Measurements from ENCODE around the gene TRAPPC14. TPM values are rescaled to one million over a fixed set of nuclear protein-coding genes. Genes with fewer than 3 reads are reported as not detected.

Gene TRAPPC14
- total RNA-seq, 3 donors from 2014 or later (not counting 1 experiment from before 2014, with no cell fraction given), result 55.1 to 59.2 (median 56.5) TPM

DNA sequence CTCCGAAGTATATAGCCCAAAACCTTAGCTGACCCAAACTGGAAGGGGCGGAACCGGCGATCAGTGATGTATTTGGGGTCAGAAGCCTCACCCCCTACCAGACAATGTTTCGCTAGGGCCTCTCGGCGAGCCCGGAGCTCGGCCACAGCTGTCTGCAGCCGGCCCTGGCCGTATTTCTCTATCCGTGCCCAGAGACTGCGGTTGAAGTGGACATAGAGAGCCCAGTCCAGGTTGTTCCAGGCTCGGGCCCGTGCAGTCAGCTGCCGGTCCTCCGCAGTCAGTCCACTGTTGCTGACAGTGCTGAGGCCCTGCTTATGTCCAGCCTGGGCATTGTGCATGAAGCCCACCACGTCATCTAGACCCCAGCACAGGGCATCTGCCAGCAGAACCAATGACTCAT, 1.5 kb upstream of the TRAPPC14 start:
- H3K4me3 ChIP-seq (ENCODE audit: low read length), result no peak overlapping the region
- intact Hi-C loops (cut with micrococcal nuclease), result no loop called here
- H3K9me3 ChIP-seq (ENCODE audit: control insufficient read depth, insufficient read depth, low read length), result no peaks in the 10 kb centered on the region
- DNase-seq, result no peak
- peaks cover 16% of the 10 kb centered on the region for H3K36me3 ChIP-seq (ENCODE audit: control insufficient read depth, insufficient read depth, low read length)
- H3K36me3 Mint-ChIP-seq, result no peaks in the 10 kb centered on the region
- TF ChIP-seq, protein P1, sequence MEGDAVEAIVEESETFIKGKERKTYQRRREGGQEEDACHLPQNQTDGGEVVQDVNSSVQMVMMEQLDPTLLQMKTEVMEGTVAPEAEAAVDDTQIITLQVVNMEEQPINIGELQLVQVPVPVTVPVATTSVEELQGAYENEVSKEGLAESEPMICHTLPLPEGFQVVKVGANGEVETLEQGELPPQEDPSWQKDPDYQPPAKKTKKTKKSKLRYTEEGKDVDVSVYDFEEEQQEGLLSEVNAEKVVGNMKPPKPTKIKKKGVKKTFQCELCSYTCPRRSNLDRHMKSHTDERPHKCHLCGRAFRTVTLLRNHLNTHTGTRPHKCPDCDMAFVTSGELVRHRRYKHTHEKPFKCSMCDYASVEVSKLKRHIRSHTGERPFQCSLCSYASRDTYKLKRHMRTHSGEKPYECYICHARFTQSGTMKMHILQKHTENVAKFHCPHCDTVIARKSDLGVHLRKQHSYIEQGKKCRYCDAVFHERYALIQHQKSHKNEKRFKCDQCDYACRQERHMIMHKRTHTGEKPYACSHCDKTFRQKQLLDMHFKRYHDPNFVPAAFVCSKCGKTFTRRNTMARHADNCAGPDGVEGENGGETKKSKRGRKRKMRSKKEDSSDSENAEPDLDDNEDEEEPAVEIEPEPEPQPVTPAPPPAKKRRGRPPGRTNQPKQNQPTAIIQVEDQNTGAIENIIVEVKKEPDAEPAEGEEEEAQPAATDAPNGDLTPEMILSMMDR (IDR thresholded peaks at IDR 0.05), result no peak
- no peak overlapping the region for H3K27ac Mint-ChIP-seq
- peaks cover 6 to 17% of the 10 kb centered on the region in 2 donors for H3K4me1 Mint-ChIP-seq
- H3K4me3 Mint-ChIP-seq, result peak overlapping the region; percentile 58
- H3K9me3 Mint-ChIP-seq, result no peaks in the 10 kb centered on the region
- ATAC-seq, result no peak
- H3K27me3 Mint-ChIP-seq (ENCODE audit: low read depth in 2 of 2), result no peaks in the 10 kb centered on the region
- H3K27me3 ChIP-seq (ENCODE audit: control insufficient read depth, insufficient read depth, low read length), result no peaks in the 10 kb centered on the region
- no peak overlapping the region for H3K27ac ChIP-seq (ENCODE audit: low read length)
- peaks cover 28% of the 10 kb centered on the region for H3K4me1 ChIP-seq (ENCODE audit: control insufficient read depth, insufficient read depth, low read length)
- 97% methylated on average over 18 of the region's 18 CpGs for WGBS (ENCODE audit: insufficient coverage)

DNA sequence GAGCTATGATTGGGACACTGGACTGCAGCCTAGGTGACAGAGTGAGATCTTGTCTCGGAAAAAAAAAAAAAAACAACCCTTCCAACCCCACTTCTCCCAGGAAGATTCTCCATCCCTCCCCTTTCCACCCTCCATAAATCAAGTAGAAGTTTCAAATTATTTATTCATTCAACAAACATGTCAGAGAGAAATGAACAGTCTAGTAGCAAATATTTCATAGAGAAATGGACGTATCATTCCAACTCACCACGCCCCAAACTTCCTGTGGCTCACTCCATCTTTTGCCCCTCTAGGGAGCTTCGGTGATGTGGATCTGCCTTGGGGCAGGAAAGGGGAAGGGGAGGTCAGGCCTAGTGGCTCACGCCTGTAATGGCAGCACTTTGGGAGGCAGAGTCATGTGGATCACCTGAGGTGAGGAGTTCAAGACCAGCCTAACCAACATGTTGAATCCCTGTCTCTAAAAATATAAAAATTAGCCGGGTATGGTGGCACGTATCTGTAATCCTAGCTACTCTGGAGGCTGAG, 638 bp upstream of the TRAPPC14 start:
- Histone ChIP-seq H3K27me3 (ENCODE audit: control insufficient read depth, insufficient read depth, low read length) (no peaks in the 10 kb centered on the region), H3K9me3 (ENCODE audit: control insufficient read depth, insufficient read depth, low read length) (no peaks in the 10 kb centered on the region), H3K36me3 (ENCODE audit: control insufficient read depth, insufficient read depth, low read length) (peaks cover 19% of the 10 kb centered on the region), H3K4me3 (ENCODE audit: low read length) (peak overlapping the region; percentile 66), H3K4me1 (ENCODE audit: control insufficient read depth, insufficient read depth, low read length) (peaks cover 28% of the 10 kb centered on the region), H3K27ac (ENCODE audit: low read length) (peak overlapping the region; percentile 64)
- no peaks in the 10 kb centered on the region for H3K36me3 Mint-ChIP-seq
- DNase-seq (peak in 1 of 2 donors; percentile 19), ATAC-seq (no peak)
- peaks cover 6 to 17% of the 10 kb centered on the region in 2 donors for H3K4me1 Mint-ChIP-seq
- TF ChIP-seq, protein P1 (IDR thresholded peaks at IDR 0.05), result no peak
- 72% methylated on average over 5 of the region's 7 CpGs for WGBS (ENCODE audit: insufficient coverage)
- peak overlapping the region; percentile 71 to 85 for H3K27ac Mint-ChIP-seq
- no peaks in the 10 kb centered on the region for H3K27me3 Mint-ChIP-seq (ENCODE audit: low read depth in 2 of 2)
- H3K9me3 Mint-ChIP-seq, result no peaks in the 10 kb centered on the region
- peak overlapping the region; percentile 84 for H3K4me3 Mint-ChIP-seq
- intact Hi-C loops (cut with micrococcal nuclease), result no loop called here

DNA sequence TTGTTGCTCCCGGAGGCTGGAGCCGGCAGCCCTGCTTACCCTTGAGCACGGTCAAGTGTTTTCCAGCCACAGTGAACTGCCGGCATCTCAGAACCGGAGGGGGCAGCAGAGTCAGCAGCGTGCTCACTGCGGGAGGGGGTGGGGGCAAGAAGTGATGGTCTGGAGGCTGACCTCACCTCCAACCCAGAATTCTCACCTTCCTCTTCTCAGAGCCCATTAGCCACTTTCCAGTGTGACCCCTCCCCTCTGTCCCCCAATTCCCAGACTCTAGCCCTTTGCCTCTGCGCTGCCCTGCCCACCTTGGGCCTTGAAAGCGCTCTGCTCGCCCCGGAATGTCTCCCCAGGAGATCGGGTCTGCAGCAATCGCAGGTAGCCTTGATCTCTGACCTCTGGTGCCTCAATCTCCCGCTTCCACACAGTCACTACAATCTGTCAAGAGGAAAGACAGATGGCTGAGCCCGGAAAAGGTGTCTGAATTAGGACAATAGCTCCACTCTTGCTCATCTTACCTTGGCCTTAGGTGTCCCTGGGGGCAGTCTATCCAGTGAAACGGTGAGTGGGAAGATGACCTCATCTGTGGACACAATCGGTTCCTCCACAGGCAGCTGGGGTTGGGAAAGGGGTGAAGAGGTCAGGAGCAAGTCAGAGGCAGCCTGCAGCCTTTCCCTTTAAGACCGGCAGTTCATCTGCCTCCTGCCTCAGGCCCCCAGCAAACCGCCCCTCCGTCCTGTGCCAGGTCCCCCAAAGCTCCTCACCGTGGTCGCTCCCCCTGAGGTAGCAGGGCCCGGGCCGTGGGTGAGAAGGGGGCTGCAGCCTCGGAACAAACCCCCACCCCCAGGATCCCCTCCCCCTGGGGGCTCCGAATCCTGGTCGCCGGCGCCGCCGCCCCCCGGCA, 942 bp downstream of the TRAPPC14 start:
- peak overlapping the region; percentile 86 for H3K4me3 Mint-ChIP-seq
- Histone ChIP-seq H3K27ac (ENCODE audit: low read length) (peak overlapping the region; percentile 56), H3K9me3 (ENCODE audit: control insufficient read depth, insufficient read depth, low read length) (no peaks in the 10 kb centered on the region), H3K4me1 (ENCODE audit: control insufficient read depth, insufficient read depth, low read length) (peaks cover 35% of the 10 kb centered on the region), H3K4me3 (ENCODE audit: low read length) (peak overlapping the region; percentile 66), H3K36me3 (ENCODE audit: control insufficient read depth, insufficient read depth, low read length) (peaks cover 30% of the 10 kb centered on the region), H3K27me3 (ENCODE audit: control insufficient read depth, insufficient read depth, low read length) (no peaks in the 10 kb centered on the region)
- TF ChIP-seq, protein P1 (IDR thresholded peaks at IDR 0.05), result no peak
- DNase-seq, result peak in 1 of 2 donors; percentile 33
- peak in 1 of 3 donors; percentile 1 for ATAC-seq
- H3K27ac Mint-ChIP-seq, result peak overlapping the region; percentile 80 to 85
- intact Hi-C loops (cut with micrococcal nuclease), result loop anchor here (1.0 kb wide), 1 partner anchor 9 kb away; the partner anchor contains the start of gene LAMTOR4
- WGBS (ENCODE audit: insufficient coverage), result 34% methylated on average over 30 of the region's 32 CpGs
- no peaks in the 10 kb centered on the region for H3K36me3 Mint-ChIP-seq
- peaks cover 7 to 23% of the 10 kb centered on the region in 2 donors for H3K4me1 Mint-ChIP-seq
- H3K9me3 Mint-ChIP-seq, result no peaks in the 10 kb centered on the region
- no peaks in the 10 kb centered on the region for H3K27me3 Mint-ChIP-seq (ENCODE audit: low read depth in 2 of 2)
